Activated CD8-positive, alpha-beta T cell treated with anti-CD3 and anti-CD28 coated beads for 36 hours (primary cell): ENCODE data around the gene PTPN1. TPM values are rescaled to one million over a fixed set of nuclear protein-coding genes. Genes with fewer than 3 reads are reported as not detected.

ENCODE experiments used
- ATAC-seq: fragments of 200-7000 bp; cut with Tn5 transposase; one replicate; pipeline ENCODE4 v1.10.0; 2021; ENCODE audit warnings: mild to moderate bottlenecking, moderate library complexity
- CTCF ChIA-PET: fragments of 350-600 bp; sonication (Branson Sonifier 250); formaldehyde crosslinking; loops from one replicate; lab custom pipeline; 2021; ENCODE audit warnings: antibody characterized with exemption; lab: Charles Lee
- POLR2A ChIA-PET: fragments of 350-600 bp; sonication (Branson Sonifier 250); formaldehyde crosslinking; loops from one replicate; lab custom pipeline; 2021; ENCODE audit warnings: antibody characterized with exemption; lab: Charles Lee
- DNase-seq: peaks from one replicate; pipeline ENCODE4 v3.0.0-alpha.2; 2020
- H3K27ac Mint-ChIP-seq: one replicate; pipeline ENCODE4 v1.8.0; 2021; ENCODE audit warnings: mild to moderate bottlenecking, mixed read lengths
- H3K27me3 Mint-ChIP-seq: one replicate; pipeline ENCODE4 v1.8.0; 2021; ENCODE audit warnings: mixed read lengths
- H3K36me3 Mint-ChIP-seq: one replicate; pipeline ENCODE4 v1.8.0; 2021; ENCODE audit warnings: low read depth, mixed read lengths
- H3K4me1 Mint-ChIP-seq: one replicate; pipeline ENCODE4 v1.8.0; 2021; ENCODE audit warnings: low read depth, mixed read lengths
- H3K4me3 Mint-ChIP-seq: one replicate; pipeline ENCODE4 v1.8.0; 2021; ENCODE audit warnings: mild to moderate bottlenecking, moderate library complexity, mixed read lengths
- H3K9me3 Mint-ChIP-seq: one replicate; pipeline ENCODE4 v1.8.0; 2021; ENCODE audit warnings: mixed read lengths
- CTCF ChIP-seq: fragments of 200-600 bp; IDR thresholded peaks from one replicate; pipeline ENCODE4 v1.8.0; 2022; ENCODE audit warnings: antibody characterized with exemption, mild to moderate bottlenecking
- intact Hi-C: fragments of 100-400 bp; cut with micrococcal nuclease; formaldehyde crosslinking; loops from one replicate; pipeline ENCODE4 v1.10.0; 2022
- microRNA-seq: library from miRNA; unstranded; fragments of <30 nt; microRNA quantifications from one replicate; pipeline ENCODE4 v1.2.0, GENCODE V29; 2022; ENCODE audit warnings: borderline microRNAs expressed, borderline replicate concordance
- total RNA-seq, 2 experiments: library from RNA; stranded (reverse); gene quantifications; one replicate each; pipeline ENCODE4 v1.2.3, GENCODE V29; 2021

The PTPN1 gene
- total RNA-seq, 2 experiments from 2014 or later, result 65.1 to 66.6 TPM

GRCh38 chr20:50632236-50632635 lies 122.1 kb downstream of the PTPN1 start:
- Mint-ChIP-seq H3K36me3 (no peaks in the 10 kb centered on the region), H3K4me3 (no peak overlapping the region), H3K27me3 (no peaks in the 10 kb centered on the region), H3K4me1 (no peaks in the 10 kb centered on the region), H3K9me3 (no peaks in the 10 kb centered on the region), H3K27ac (no peak overlapping the region)
- no peak for TF ChIP-seq CTCF
- ATAC-seq (no peak), DNase-seq (no peak)
- intact Hi-C loops, result no loop called here
- POLR2A ChIA-PET, result interaction anchor here (0.6 kb wide), 1 partner anchor 352 kb away, joined by 3 read pairs; no protein-coding TSS in a partner anchor
- CTCF ChIA-PET, result interaction anchor here (1.1 kb wide), 1 partner anchor 43 kb away, joined by 3 read pairs; no protein-coding TSS in a partner anchor

GRCh38 chr20:50632701-50633100 lies 122.5 kb downstream of the PTPN1 start:
- Mint-ChIP-seq H3K4me1 (no peaks in the 10 kb centered on the region), H3K36me3 (no peaks in the 10 kb centered on the region), H3K9me3 (no peaks in the 10 kb centered on the region), H3K27me3 (no peaks in the 10 kb centered on the region), H3K4me3 (no peak overlapping the region), H3K27ac (no peak overlapping the region)
- no peak for TF ChIP-seq CTCF
- ATAC-seq, result no peak
- DNase-seq, result no peak
- ChIA-PET POLR2A (no interaction called here), CTCF (interaction anchor here (0.8 to 1.1 kb wide), 2 partner anchors 44 to 112 kb away, joined by 3 read pairs; no protein-coding TSS in a partner anchor)
- intact Hi-C loops, result no loop called here

GRCh38 chr20:50633361-50633760 lies 123.2 kb downstream of the PTPN1 start:
- H3K27ac Mint-ChIP-seq, result no peak overlapping the region
- H3K4me1 Mint-ChIP-seq, result no peaks in the 10 kb centered on the region
- intact Hi-C loops, result no loop called here
- no peaks in the 10 kb centered on the region for H3K9me3 Mint-ChIP-seq
- no peak for DNase-seq
- H3K27me3 Mint-ChIP-seq, result no peaks in the 10 kb centered on the region
- H3K4me3 Mint-ChIP-seq, result no peak overlapping the region
- ChIA-PET CTCF (interaction anchor here (0.8 to 1.1 kb wide), 2 partner anchors 45 to 112 kb away, joined by 3 read pairs; no protein-coding TSS in a partner anchor), POLR2A (no interaction called here)
- H3K36me3 Mint-ChIP-seq, result no peaks in the 10 kb centered on the region
- ATAC-seq, result no peak
- no peak for TF ChIP-seq CTCF

- Mint-ChIP-seq H3K27me3 (no peaks in the 10 kb centered on the region), H3K36me3 (no peaks in the 10 kb centered on the region), H3K9me3 (no peaks in the 10 kb centered on the region), H3K4me3 (no peak overlapping the region), H3K4me1 (no peaks in the 10 kb centered on the region), H3K27ac (no peak overlapping the region)
- ChIA-PET CTCF (interaction anchor here (1.1 to 3.1 kb wide), 4 partner anchors 8 to 115 kb away, joined by 3 to 14 read pairs (median 8); no protein-coding TSS in a partner anchor), POLR2A (no interaction called here)
- no peak for TF ChIP-seq CTCF
- DNase-seq (no peak), ATAC-seq (no peak)
- intact Hi-C loops, result no loop called here
These were observed 124.0 kb downstream of the PTPN1 start for GRCh38 chr20:50634191-50634590.

Small RNA genes lying within 50 kb of the gene (microRNA-seq; reads per million reads assigned to microRNA genes)
- gene MIR1302-5 (not detected), gene MIR645 (not detected)

Other genes with a start within 250 kb of the PTPN1 start
- gene RIPOR3, start 181.2 kb downstream of the PTPN1 start, total RNA-seq, result not detected
- gene PARD6B, start 221.2 kb downstream of the PTPN1 start, total RNA-seq, result 1 to 10 TPM; 4.7 to 6.6 TPM